H9 (cell line): Measurements from ENCODE around the gene MED27. TPM values are rescaled to one million over a fixed set of nuclear protein-coding genes. Genes with fewer than 3 reads are reported as not detected.

Experiments used
- DNase-seq: peaks from one replicate; pipeline ENCODE4 v3.0.0-alpha.2; 2017
- H2AFZ ChIP-seq: one replicate; pipeline ENCODE4 v1.6.1; 2013; ENCODE audit warnings: mild to moderate bottlenecking, low read length, control low read depth, moderate library complexity
- H2AK5ac ChIP-seq: 2 replicates; pipeline ENCODE4 v1.6.1; 2013; ENCODE audit warnings: low read length, control low read depth, mixed read lengths; ENCODE audit not compliant: insufficient read length
- H2BK120ac ChIP-seq: one replicate; pipeline ENCODE4 v1.6.1; 2013; ENCODE audit warnings: low read depth, mild to moderate bottlenecking, low read length, control low read depth, inconsistent platforms; ENCODE audit not compliant: poor library complexity, severe bottlenecking
- H2BK12ac ChIP-seq: 2 replicates; pipeline ENCODE4 v1.6.1; 2013; ENCODE audit warnings: low read length, control low read depth, mixed read lengths, low read depth; ENCODE audit not compliant: insufficient read length
- H2BK15ac ChIP-seq: 2 replicates; pipeline ENCODE4 v1.6.1; 2013; ENCODE audit warnings: low read depth, low read length, control low read depth
- H2BK20ac ChIP-seq: one replicate; pipeline ENCODE4 v1.6.1; 2013; ENCODE audit warnings: low read depth, mild to moderate bottlenecking, low read length, control low read depth, inconsistent platforms; ENCODE audit not compliant: poor library complexity, severe bottlenecking
- H2BK5ac ChIP-seq: 2 replicates; pipeline ENCODE4 v1.6.1; 2013; ENCODE audit warnings: low read length, control low read depth, mixed read lengths; ENCODE audit not compliant: insufficient read length
- H3K14ac ChIP-seq: 2 replicates; pipeline ENCODE4 v1.6.1; 2013; ENCODE audit warnings: low read length, control low read depth; ENCODE audit not compliant: insufficient read depth
- H3K18ac ChIP-seq: 2 replicates; pipeline ENCODE4 v1.6.1; 2013; ENCODE audit warnings: low read depth, mild to moderate bottlenecking, mixed read lengths, low read length, control low read depth; ENCODE audit not compliant: insufficient read length
- H3K23ac ChIP-seq: 2 replicates; pipeline ENCODE4 v1.6.1; 2013; ENCODE audit warnings: low read length, control low read depth, mixed read lengths, low read depth; ENCODE audit not compliant: insufficient read length
- H3K23me2 ChIP-seq: 2 replicates; pipeline ENCODE4 v1.6.1; 2013; ENCODE audit warnings: low read depth, mild to moderate bottlenecking, mixed read lengths, low read length, control low read depth; ENCODE audit not compliant: insufficient read length, poor library complexity, severe bottlenecking
- H3K27ac ChIP-seq: 2 replicates; pipeline ENCODE4 v1.5.1; 2013; ENCODE audit warnings: low read length, control low read depth, mixed read lengths, low read depth; ENCODE audit not compliant: insufficient read length
- H3K27me3 ChIP-seq: 2 replicates; pipeline ENCODE4 v1.6.1; 2013; ENCODE audit warnings: low read length, control low read depth, inconsistent platforms; ENCODE audit not compliant: insufficient read depth
- H3K4ac ChIP-seq: 2 replicates; pipeline ENCODE4 v1.6.1; 2013; ENCODE audit warnings: low read depth, mild to moderate bottlenecking, control low read depth, inconsistent platforms, low read length, moderate library complexity
- H3K4me1 ChIP-seq: 2 replicates; pipeline ENCODE4 v1.6.1; 2013; ENCODE audit warnings: low read length, control low read depth, inconsistent platforms; ENCODE audit not compliant: insufficient read depth
- H3K4me2 ChIP-seq: 2 replicates; pipeline ENCODE4 v1.6.1; 2013; ENCODE audit warnings: low read length, control low read depth, mixed read lengths; ENCODE audit not compliant: insufficient read length, insufficient read depth
- H3K56ac ChIP-seq: 2 replicates; pipeline ENCODE4 v1.6.1; 2013; ENCODE audit warnings: low read depth, mild to moderate bottlenecking, mixed read lengths, low read length, control low read depth; ENCODE audit not compliant: insufficient read length
- H3K79me1 ChIP-seq: 2 replicates; pipeline ENCODE4 v1.6.1; 2013; ENCODE audit warnings: low read depth, mild to moderate bottlenecking, moderate library complexity, low read length, control low read depth, inconsistent platforms; ENCODE audit not compliant: insufficient read depth, poor library complexity, severe bottlenecking
- H3K79me2 ChIP-seq: 2 replicates; pipeline ENCODE4 v1.6.1; 2013; ENCODE audit warnings: low read length, control low read depth, inconsistent platforms; ENCODE audit not compliant: insufficient read depth
- H3K9ac ChIP-seq: 2 replicates; pipeline ENCODE4 v1.6.1; 2013; ENCODE audit warnings: low read length, control low read depth, mixed read lengths; ENCODE audit not compliant: insufficient read length; ENCODE audit errors: extremely low read depth
- H3K9me3 ChIP-seq: one replicate; pipeline ENCODE4 v1.6.1; 2013; ENCODE audit warnings: low read depth, low read length, inconsistent platforms; ENCODE audit not compliant: control insufficient read depth
- H3T11ph ChIP-seq: one replicate; pipeline ENCODE4 v1.6.1; 2013; ENCODE audit warnings: mild to moderate bottlenecking, low read length, control low read depth, inconsistent platforms
- H4K20me1 ChIP-seq: one replicate; pipeline ENCODE4 v1.6.1; 2013; ENCODE audit not compliant: control insufficient read depth, insufficient read length, insufficient read depth
- H4K5ac ChIP-seq: 2 replicates; pipeline ENCODE4 v1.6.1; 2013; ENCODE audit warnings: low read depth, mild to moderate bottlenecking, mixed read lengths, low read length, control low read depth; ENCODE audit not compliant: insufficient read length
- H4K8ac ChIP-seq: replicated peaks from 2 replicates; pipeline ENCODE4 v1.6.1; 2013; ENCODE audit warnings: low read length, control low read depth, mixed read lengths, low read depth; ENCODE audit not compliant: insufficient read length
- H4K91ac ChIP-seq: 2 replicates; pipeline ENCODE4 v1.6.1; 2013; ENCODE audit warnings: low read depth, mild to moderate bottlenecking, moderate library complexity, mixed read lengths, low read length, control low read depth; ENCODE audit not compliant: insufficient read length
- H3K27ac Mint-ChIP-seq, 3 experiments: 2 replicates in 2 of 3; 3 replicates in 1 of 3; pipeline ENCODE4 v1.8.0; 2020 to 2021; ENCODE audit warnings: mixed read lengths in 3 of 3, mild to moderate bottlenecking in 1 of 3, moderate library complexity in 1 of 3
- H3K27me3 Mint-ChIP-seq: 2 replicates; pipeline ENCODE4 v1.8.0; 2021; ENCODE audit warnings: low read depth, mild to moderate bottlenecking, moderate library complexity, mixed read lengths
- H3K36me3 Mint-ChIP-seq, 3 experiments: 2 replicates in 2 of 3; 3 replicates in 1 of 3; pipeline ENCODE4 v1.8.0; 2020 to 2021; ENCODE audit warnings: low read depth in 3 of 3, mixed read lengths in 3 of 3; ENCODE audit not compliant: insufficient read depth in 1 of 3
- H3K4me1 Mint-ChIP-seq, 2 experiments: 2 replicates each; pipeline ENCODE4 v1.8.0; 2020; ENCODE audit warnings: mixed read lengths in 2 of 2
- H3K4me3 Mint-ChIP-seq, 2 experiments: 2 replicates in 1 of 2; 3 replicates in 1 of 2; pipeline ENCODE4 v1.8.0; 2020 to 2021; ENCODE audit warnings: mild to moderate bottlenecking in 2 of 2, mixed read lengths in 2 of 2, moderate library complexity in 1 of 2
- H3K9me3 Mint-ChIP-seq, 2 experiments: 2 replicates in 1 of 2; 3 replicates in 1 of 2; pipeline ENCODE4 v1.8.0; 2020; ENCODE audit warnings: mild to moderate bottlenecking in 2 of 2, mixed read lengths in 2 of 2, moderate library complexity in 1 of 2
- CTCF ChIP-seq: fragments of 200-600 bp; sonication (generic); conservative IDR thresholded peaks from 3 replicates; pipeline ENCODE4 v1.8.0; 2021; ENCODE audit warnings: antibody characterized with exemption, mild to moderate bottlenecking
- WGBS: extraction: QIAGEN DNeasy Blood & Tissue Kit; methylation state at CpG from one replicate; pipeline ENCODE4 v1.1.7; 2013; ENCODE audit warnings: missing lambda C conversion rate, low lambda C conversion rate, mixed read lengths; ENCODE audit not compliant: insufficient read length; ENCODE audit errors: extremely low coverage; 5-methylcytosine and 5-hydroxymethylcytosine counted together
- total RNA-seq: library from RNA; stranded (reverse); gene quantifications from 2 replicates; pipeline ENCODE4 v1.2.1, GENCODE V29; 2021

The MED27 gene
- total RNA-seq, 1 experiment from 2014 or later: 33.5 TPM

- H3K79me1 ChIP-seq: no peaks in the 10 kb centered on the region
- no peak overlapping the region for H4K91ac ChIP-seq
- no peaks in the 10 kb centered on the region for H3K79me2 ChIP-seq
- no peak overlapping the region; the same call in 1 of the 2 replicates for H2BK15ac ChIP-seq
- Mint-ChIP-seq H3K36me3 (no peaks in the 10 kb centered on the region; a peak in 1 of 7 replicates), H3K27me3 (peaks cover under 1% of the 10 kb centered on the region), H3K27ac (no peak overlapping the region), H3K4me1 (peaks cover 4 to 12% of the 10 kb centered on the region in 2 experiments; a peak in 3 of 4 replicates), H3K4me3 (no peak overlapping the region), H3K9me3 (no peaks in the 10 kb centered on the region)
- no peak overlapping the region for H3K4me2 ChIP-seq
- no peak overlapping the region for H3K9ac ChIP-seq
- no peak overlapping the region; the same call in 1 of the 2 replicates for H3K14ac ChIP-seq
- no peak overlapping the region for H3K4ac ChIP-seq
- H2BK5ac ChIP-seq: no peak overlapping the region
- no peak for TF ChIP-seq CTCF
- no peak overlapping the region for H3K23ac ChIP-seq
- H3K56ac ChIP-seq: no peak overlapping the region
- H2AK5ac ChIP-seq: no peak overlapping the region
- H3K27me3 ChIP-seq: no peaks in the 10 kb centered on the region
- H2BK20ac ChIP-seq: no peak overlapping the region
- no peak overlapping the region for H2AFZ ChIP-seq
- no peaks in the 10 kb centered on the region for H3K4me1 ChIP-seq
- H4K8ac ChIP-seq: no peak overlapping the region
- no peak overlapping the region for H2BK12ac ChIP-seq
- WGBS: no CpG with 5 or more reads among the region's 21 CpGs
- DNase-seq: no peak
- H3K9me3 ChIP-seq: no peaks in the 10 kb centered on the region
- H4K5ac ChIP-seq: no peak overlapping the region
- H2BK120ac ChIP-seq: no peak overlapping the region
- no peaks in the 10 kb centered on the region for H3K23me2 ChIP-seq
- no peak overlapping the region for H3T11ph ChIP-seq
- H4K20me1 ChIP-seq: no peaks in the 10 kb centered on the region
- no peak overlapping the region for H3K27ac ChIP-seq
- H3K18ac ChIP-seq: no peak overlapping the region
Measured at GRCh38 chr9:131827821-131828369, 251.8 kb downstream of the MED27 start.
